ENCODE data around the gene SLC30A7. TPM values are rescaled to one million over a fixed set of nuclear protein-coding genes. Genes with fewer than 3 reads are reported as not detected.
"Not testable (repeated sequence)": the region's sequence is repeated elsewhere in the genome, so short reads cannot be mapped to it uniquely, and the experiment has no call there.

SLC30A7 gene
- total RNA-seq, 1 experiment from 2014 or later, result 35.2 TPM

DNA sequence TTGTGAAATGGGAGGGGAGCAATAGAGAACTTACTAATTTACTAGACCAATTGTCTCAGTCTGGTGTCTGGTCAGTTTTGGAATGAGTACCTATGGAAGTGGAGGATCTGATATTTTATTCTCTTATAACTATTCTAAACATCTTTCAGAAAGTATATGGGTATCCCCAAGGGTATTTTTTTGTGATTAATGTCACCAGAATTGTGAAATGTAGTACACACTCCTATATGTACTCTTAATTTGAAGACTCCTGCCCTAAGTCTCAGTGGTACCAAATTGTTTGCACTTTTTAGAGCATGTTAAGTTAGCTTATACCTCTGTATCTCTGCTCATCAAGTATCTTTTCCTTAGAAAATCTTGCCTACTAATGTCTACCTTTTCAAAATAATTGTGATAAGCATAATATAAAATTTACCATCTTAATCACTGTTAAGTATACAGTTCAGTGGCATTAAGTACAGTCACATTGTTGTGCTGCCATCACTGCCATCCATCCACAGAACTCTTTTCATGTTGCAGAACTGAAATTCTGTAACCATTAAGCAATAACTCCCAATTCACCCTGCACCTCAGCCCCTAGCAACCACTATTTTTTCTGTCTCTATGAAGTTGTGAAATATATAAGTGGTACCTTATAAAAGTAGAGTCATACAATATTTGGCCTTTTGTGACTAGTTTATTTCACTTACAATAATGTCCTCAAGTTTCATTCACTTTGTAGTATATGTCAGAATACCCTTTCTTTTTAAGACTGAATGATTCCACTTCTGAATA, 40.5 kb downstream of the SLC30A7 start:
- no peak for DNase-seq (ENCODE audit: low read depth)

DNA sequence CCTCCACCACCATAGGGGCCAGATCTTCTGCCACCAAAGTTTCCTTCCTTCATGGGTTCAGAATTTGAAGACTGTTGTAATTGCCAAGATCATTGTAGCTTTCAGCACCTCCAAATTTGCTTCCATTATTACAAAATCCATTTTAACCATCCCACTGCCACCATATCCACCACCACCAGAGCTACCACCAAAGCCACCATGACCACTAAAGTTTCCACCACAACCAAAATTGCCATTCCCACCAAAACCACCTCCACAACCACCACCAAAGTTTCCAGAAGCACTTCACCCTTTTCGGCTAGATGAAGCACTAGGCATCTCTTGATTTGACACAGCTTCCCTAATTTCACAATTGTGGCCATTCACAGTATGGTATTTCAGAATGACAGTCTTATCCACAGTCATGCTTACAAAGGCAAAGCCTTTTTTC, 45.2 kb downstream of the SLC30A7 start:
- no peak for DNase-seq (ENCODE audit: low read depth)

DNA sequence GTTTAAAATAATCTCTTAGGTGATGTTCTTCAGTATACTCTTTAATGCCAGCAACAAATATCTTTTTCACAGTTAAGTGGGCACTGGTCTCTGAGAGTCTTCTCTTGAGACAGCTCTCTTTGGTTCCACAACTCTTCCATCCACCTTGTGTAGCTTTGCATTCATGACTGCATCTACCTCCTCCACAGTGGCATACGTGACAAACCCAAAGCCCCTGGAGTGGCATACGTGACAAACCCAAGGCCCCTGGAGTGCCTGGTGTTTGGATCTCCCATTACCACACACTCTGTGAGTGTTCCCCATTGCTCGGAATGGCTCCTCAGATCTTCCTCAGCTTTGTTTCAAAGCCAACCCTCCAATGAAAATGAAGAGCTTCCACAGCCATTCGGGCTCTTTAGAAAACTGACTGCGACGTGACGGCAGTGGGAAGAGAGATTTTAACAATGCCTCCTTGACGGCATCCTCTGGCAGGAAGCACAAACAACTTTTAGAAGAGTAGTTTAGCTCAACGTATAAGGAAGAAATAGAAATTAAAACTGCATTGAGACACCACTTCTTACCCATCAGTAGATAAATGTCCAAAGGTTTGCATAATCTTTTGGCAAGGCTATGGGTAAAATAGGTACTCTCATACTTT, 45.8 kb downstream of the SLC30A7 start:
- DNase-seq (ENCODE audit: low read depth), result no peak

DNA sequence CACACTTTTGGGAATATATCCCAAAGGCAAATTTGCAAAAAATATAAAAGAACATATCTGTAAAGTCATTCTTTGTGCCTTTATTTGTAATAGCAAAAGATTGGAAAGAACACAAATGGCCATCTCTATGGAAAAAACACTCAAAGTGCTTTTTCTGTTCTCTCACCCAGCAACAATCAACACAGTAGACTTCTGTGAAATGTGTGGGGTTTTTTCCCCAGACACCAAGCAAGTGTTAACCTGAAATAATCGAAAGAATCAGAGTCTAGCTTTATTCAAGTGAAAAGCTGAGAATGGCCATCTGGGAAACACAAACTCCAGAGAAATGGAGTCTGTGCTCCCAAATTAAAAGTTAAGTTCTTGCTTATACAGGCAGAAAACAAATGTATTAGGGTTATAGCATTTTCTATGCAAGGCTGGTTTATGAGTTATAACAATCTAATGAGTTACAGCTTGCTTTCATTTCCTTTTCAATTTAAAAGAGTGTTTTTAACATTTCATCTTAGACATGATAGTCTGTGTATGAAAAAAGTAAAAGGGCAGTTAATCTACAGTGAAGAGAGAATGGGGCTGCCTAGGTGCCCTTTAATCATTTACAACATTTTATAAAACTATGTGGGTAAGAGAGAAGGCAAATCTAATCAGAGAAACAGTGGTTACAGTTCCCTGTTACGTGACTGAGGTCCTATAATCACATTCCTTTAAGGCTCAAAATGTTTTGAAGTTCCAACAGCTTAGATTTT, 46.6 kb downstream of the SLC30A7 start:
- DNase-seq (ENCODE audit: low read depth), result no peak

DNA sequence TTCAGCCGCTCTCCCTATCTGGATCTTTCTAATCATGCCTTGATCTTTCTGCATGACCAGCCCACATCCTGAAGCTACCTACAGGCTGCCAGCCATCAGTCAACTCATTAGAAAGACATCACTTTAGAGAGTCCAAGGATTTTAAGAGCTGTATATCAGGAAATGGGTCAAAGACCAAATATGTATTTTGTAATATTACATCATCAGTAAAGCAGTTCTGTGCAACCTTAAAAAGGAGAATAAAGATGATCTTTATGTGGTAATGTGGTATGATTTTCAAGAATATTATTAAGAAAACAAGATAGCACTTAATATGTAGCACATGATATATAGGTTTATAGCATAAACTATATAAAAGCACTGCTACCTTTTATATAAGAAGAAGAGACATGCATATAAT, 47.6 kb downstream of the SLC30A7 start:
- DNase-seq (ENCODE audit: low read depth), result no peak

DNA sequence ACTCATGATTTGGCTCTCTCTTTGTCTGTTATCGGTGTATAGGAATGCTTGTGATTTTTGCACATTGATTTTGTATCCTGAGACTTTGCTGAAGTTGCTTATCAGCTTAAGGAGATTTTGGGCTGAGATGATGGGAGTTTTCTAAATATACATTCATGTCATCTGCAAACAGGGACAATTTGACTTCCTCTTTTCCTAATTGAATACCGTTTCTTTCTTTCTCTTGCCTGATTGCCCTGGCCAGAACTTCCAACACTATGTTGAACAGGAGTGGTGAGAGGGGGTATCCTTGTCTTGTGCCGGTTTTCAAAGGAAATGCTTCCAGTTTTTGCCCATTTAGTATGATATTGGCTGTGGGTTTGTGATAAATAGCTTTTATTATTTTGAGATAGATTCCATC, 50.2 kb downstream of the SLC30A7 start:
- not testable (repeated sequence) for DNase-seq (ENCODE audit: low read depth)

DNA sequence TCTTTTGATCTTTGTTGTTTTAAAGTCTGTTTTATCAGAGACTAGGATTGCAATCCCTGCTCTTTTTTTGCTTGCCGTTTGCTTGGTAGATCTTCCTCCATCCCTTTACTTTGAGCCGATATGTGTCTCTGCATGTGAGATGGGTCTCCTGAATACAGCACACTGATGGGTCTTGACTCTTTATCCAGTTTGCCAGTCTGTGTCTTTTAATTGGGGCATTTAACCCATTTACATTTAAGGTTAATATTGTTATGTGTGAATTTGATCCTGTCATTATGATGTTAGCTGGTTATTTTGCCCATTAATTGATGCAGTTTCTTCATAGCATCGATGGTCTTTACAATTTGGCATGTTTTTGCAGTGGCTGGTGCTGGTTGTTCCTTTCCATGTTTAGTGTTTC, 51.9 kb downstream of the SLC30A7 start:
- DNase-seq (ENCODE audit: low read depth), result not testable (repeated sequence)

DNA sequence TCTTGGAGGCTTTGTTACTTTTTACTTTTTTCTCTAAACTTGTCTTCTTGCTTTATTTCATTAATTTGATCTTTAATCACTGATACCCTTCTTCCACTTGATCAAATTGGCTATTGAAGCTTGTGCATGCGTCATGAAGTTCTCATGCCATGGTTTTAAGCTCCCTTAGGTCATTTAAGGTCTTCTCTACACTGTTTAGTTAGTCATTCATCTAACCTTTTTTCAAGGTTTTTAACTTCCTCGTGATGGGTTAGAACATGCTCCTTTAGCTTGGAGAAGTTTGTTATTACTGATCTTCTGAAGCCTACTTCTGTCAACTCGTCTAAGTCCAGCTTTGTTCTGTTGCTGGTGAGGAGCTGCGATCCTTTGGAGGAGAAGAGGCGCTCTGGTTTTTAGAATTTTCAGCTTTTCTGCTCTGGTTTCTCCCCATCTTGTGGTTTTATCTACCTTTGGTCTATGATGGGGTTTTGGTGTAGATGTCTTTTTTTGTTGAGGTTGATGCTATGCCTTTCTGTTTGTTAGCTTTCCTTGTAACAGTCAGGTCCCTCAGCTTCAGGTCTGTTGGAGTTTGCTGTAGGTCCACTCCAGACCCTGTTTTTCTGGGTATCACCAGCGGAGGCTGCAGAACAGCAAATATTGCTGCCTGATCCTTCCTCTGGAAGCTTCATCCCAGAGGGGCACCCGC, 53.0 kb downstream of the SLC30A7 start:
- not testable (repeated sequence) for DNase-seq (ENCODE audit: low read depth)

DNA sequence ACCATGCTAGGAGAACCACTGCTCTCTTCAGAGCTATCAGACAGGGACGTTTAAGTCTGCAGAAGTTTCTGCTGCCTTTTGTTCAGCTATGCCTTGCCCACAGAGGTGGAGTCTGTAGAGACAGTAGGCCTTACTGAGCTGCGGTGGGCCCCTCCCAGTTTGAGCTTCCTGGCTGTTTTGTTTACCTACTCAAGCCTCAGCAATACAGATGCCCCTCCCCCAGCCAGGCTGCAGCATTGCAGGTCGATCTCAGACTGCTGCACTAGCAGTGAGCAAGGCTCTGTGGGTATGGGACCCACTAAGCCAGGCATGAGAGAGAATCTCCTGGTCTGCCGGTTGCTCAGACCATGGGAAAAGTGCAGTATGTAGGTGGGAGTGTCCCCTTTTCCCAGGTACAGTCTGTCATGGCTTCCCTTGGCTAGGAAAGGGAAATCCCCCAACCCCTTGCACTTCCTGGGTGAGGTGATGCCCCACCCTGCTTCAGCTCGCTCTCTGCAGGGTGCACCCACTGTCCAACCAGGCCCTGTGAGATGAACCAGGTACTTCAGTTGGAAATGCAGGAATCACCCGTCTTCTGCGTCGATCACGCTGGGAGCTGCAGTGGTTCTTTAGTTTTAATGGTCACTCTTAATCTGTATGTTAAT, 53.7 kb downstream of the SLC30A7 start:
- not testable (repeated sequence) for DNase-seq (ENCODE audit: low read depth)

DNA sequence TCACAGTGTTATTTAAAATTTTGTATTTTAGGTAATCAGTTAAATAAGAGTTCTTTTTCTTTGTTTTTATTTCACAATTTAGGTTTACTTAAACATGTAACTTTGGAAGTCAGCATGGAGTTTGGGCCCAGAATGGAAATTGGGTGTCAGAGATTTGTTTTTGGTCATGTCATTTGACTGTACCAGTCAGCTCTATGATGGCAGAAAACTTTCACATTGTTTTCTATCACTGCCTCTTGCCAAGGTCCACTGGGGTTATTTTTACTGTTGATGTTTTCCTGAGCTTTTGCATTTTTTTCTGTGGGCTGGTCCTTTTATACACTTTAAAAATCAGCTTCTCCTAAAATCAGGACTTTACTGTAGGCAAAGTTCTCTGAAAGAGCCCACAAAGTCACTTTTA, 54.4 kb downstream of the SLC30A7 start:
- no peak for DNase-seq (ENCODE audit: low read depth)

DNA sequence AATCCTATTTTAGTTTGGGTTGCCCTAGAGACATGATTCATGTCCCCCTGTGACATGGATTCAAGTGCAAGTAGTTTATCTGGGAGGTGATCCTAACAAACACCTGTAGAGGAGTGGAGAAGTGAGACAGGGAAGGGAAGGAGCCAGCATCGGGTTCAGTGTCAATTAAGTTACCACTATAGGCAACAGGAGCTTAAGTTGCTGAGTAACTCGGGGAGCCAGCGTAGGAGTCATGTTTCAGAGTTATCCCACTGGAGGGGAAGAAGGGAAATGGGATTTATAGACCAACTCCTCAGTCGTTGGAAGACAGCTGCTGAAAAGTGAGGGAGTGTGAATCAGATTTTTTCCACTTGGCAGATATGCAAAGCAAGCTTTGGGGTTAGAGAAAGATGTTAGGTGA, 54.9 kb downstream of the SLC30A7 start:
- peak; percentile 90 for DNase-seq (ENCODE audit: low read depth)

DNA sequence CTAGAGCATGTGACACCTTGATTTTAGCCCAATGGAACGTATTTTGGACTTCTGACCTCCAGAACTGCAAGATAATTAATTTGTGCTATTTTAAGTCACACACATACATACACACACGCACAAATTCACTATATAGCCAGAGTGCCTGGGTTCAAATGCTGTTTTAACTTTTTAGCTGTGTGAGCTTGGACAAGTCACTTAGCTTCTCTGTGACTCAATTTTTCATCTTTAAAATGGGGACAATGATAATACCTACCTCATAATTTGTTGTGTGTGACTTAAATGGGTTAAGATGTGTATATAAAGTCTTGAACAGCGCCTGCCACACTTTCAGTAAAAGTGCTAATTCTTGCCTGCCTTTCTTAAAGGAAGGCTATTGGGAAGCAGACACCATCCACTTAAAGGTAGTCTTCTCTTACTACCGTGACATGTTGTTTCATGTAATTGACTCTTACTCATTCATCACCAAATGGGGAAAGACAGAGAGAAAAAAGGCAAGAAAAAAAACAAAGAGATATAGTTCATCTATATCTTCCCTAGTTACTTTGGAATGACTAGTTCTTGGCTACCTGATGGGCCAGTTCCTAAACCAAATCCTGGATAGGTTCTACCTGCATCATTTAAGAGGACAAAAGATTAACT, 56.3 kb downstream of the SLC30A7 start:
- DNase-seq (ENCODE audit: low read depth), result no peak

DNA sequence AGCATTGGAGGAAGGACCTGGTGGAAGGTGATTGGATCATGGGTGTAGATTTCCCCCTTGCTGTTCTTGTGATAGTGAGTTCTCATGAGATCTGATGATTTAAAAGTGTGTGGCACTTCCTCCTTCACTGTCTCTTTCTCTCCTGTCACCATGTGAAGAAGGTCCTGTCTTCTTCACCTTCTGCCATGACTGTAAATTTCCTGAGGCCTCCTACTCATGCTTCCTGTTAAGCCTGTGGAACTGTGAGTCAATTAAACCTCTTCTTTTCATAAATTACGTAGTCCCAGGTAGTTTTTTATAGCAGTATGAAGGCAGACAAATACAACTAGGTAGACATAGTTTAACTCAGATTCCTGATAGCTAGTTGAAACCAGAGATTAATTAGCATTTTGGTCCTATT, 57.1 kb downstream of the SLC30A7 start:
- not testable (repeated sequence) for DNase-seq (ENCODE audit: low read depth)

DNA sequence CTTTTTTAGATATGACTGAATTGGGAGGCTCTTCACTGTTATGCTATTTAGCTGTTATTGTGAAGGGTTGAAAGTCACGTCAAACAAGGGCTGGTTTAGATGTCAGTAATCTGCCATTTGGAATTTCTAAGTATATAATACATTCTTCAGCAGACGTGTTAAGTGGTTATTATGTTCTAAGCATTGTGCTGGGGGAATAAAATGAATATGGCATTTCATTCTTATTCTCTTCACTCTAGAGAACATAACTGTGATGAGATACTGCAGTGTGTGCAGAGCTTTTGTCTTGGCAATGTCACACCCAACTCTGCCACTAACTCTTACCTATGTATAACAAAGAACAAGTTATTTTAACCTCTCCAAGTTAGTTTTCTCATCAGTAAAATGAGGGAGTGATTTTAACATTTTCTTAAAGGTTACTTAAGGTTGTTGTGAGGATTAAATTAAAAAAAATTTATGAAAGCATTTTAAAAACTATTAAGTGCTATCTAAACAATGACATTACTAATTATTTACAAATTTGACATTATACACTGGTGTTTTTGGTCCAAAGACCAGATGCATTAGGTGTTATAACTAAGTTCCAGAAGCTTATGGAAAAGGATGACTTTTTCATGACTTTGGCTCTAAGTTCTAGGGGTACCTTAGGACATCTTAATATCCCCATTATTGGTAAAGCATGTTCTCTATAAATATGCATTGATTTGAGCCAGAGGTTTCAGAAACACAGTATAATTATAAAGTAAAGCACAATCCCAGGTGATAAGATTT, 58.3 kb downstream of the SLC30A7 start:
- no peak for DNase-seq (ENCODE audit: low read depth)

DNA sequence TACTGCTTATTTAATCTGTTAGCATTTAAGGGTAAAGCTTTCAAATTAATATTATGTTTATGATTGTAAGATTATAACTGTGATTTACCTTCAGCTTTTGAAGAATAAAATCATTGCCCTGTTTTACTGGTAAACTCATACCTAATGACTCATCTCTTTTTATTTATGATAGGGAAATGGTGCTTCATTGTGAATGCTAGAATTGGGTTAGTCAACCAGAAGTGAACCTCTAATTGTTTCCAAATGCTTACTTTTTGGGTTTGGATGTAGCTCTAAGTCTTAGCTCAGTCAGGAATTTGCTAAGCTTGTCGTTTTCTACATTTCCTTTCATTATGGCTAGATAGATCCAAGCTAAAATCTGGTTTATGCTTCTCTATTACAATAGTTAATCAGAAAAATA, 59.4 kb downstream of the SLC30A7 start:
- DNase-seq (ENCODE audit: low read depth), result peak; percentile 76

DNA sequence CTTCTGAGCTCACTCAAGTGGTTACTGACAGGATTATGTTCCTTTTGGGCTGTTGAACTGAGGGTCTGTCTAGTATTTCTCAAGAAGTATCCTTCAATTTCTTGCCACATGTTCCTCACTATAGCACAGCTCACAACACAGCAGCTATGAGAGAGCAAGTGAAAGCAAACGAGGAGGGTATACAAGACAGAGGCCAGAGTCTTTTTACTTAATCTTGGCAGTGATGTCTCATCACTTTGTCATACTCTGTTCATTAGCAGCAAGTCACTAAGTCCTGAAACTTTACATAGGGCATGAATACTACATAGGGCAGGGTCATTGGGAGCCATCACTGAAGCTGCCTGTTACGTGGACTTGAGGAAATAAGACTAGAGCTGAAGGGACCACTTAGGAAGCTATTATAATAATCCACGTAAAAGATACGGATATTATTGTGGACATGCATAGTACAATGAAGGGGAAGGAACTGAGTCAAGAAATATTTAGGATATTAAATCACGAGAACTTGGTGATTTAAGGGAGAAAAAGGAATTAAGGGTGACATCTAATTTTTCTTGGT, 63.7 kb downstream of the SLC30A7 start:
- DNase-seq (ENCODE audit: low read depth), result peak; percentile 24

DNA sequence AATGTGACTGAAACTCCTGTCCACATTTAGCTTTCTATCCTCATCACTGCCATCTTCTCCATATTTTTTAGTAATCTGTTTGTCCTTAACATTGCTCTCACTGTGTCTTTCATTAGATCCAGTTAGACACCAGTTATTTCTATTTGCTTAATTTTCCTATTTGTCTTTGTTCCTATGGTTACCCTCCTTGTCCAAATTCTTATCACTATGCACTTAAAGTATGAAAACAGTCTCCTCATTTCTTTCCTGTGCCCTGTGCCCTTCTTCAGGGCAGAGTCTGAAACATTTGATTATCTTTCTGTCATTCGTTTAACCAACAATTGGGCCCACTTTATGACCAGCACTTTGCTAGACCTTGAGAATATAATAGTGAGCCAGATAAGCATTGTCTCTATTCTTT, 64.2 kb downstream of the SLC30A7 start:
- DNase-seq (ENCODE audit: low read depth), result no peak

DNA sequence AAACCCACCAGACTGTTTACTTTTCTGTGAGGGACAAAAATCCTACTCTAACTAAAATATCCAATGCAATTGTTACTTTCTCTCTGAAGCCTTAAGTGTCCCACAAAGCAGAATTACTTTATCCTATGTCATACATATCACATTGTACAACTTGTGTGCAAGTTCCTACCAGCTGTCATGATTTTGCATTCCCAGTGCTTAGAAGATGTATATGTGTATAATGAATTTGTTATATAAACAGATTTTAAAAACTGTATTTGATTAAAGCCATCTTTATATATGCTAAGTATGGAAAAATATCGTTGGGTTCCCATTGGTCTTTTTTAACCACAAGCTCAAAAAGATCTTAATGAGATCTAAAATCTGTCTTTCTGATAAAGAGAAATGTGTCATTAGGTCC, 72.7 kb downstream of the SLC30A7 start:
- DNase-seq (ENCODE audit: low read depth), result peak; percentile 8

DNA sequence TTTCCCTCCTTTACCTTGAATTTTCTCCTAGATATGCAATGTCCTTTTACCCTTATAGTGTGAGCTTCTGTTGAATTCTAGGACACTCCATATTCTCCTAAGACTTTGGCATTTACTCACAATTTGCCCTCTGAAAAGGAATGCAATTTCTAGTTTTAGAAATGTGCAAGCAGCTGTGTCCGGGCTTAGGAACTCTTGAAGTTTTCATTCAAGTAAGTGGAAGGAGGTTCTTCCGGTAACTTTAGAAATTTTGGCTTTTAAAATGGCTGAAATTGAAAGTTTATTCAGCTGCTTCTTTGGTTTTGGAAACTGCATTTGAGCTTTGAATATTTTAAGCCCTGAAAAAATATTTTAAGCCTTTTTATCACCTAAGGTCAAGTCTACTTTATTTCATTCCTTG, 73.4 kb downstream of the SLC30A7 start:
- DNase-seq (ENCODE audit: low read depth), result peak; percentile 84

DNA sequence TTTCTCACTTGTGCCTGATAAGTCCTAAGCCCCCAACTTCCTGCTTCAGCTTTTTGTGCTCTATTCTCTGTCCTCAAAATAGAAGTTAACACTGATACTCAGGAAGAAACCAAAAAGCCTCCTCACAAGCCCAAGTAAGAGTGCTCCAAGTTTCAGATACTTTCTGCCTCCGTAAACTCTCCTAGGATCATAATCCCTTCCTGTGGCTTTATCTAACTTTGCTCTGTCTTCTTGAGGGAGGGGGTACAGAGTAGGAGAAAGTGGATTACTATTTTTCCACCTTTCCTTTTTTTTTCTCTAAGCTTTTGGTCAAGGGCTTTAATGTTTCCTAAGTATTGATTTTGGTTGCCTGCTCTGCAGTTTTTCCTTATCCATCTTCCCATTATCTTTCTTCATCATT, 75.1 kb downstream of the SLC30A7 start:
- DNase-seq (ENCODE audit: low read depth), result no peak
